Loucy (cell line): ENCODE results near the gene BABAM2.
A peak's percentile ranks its signal among the peaks of the same experiment; 100 is the strongest.

ENCODE experiments used
- H2AFZ ChIP-seq: fragments of 200-600 bp; sonication (generic); 2 replicates; pipeline ENCODE4 v1.6.0; 2016; ENCODE audit warnings: antibody characterized with exemption, mild to moderate bottlenecking, low read length, moderate library complexity
- H3F3A ChIP-seq: fragments of 200-600 bp; 2 replicates; pipeline ENCODE4 v1.6.0; 2016; ENCODE audit warnings: antibody characterized with exemption, low read depth, mild to moderate bottlenecking
- H3K27me3 ChIP-seq: fragments of 200-600 bp; sonication (generic); 2 replicates; pipeline ENCODE4 v1.6.1; 2014; ENCODE audit warnings: low read length, mild to moderate bottlenecking; ENCODE audit not compliant: insufficient read depth, poor library complexity, severe bottlenecking
- H3K36me3 ChIP-seq: fragments of 200-600 bp; sonication (generic); 2 replicates; pipeline ENCODE4 v1.6.1; 2016; ENCODE audit warnings: low read length; ENCODE audit not compliant: insufficient read depth
- H3K4me1 ChIP-seq: fragments of 200-600 bp; sonication (generic); 2 replicates; pipeline ENCODE4 v1.5.1; 2014; ENCODE audit warnings: low read length, mild to moderate bottlenecking; ENCODE audit not compliant: insufficient read depth, poor library complexity, severe bottlenecking
- H3K4me2 ChIP-seq: fragments of 200-600 bp; sonication (generic); 2 replicates; pipeline ENCODE4 v1.6.0; 2014; ENCODE audit warnings: antibody characterized with exemption, low read length, low read depth, mild to moderate bottlenecking; ENCODE audit not compliant: poor library complexity, severe bottlenecking
- H3K4me3 ChIP-seq: fragments of 200-600 bp; sonication (generic); 2 replicates; pipeline ENCODE4 v1.5.1; 2014; ENCODE audit warnings: low read length, mild to moderate bottlenecking, mixed read lengths; ENCODE audit not compliant: poor library complexity, severe bottlenecking
- H3K79me2 ChIP-seq: fragments of 200-600 bp; sonication (generic); 2 replicates; pipeline ENCODE4 v1.6.1; 2014; ENCODE audit warnings: low read length; ENCODE audit not compliant: insufficient read depth
- H3K9ac ChIP-seq: fragments of 200-600 bp; sonication (generic); 2 replicates; pipeline ENCODE4 v1.6.0; 2014; ENCODE audit warnings: mild to moderate bottlenecking, low read depth, low read length, moderate library complexity; ENCODE audit not compliant: poor library complexity, severe bottlenecking
- H3K9me2 ChIP-seq: fragments of 200-600 bp; sonication (generic); replicated peaks from 2 replicates; pipeline ENCODE4 v1.6.1; 2016; ENCODE audit warnings: low read depth, low read length, mixed read lengths
- H3K9me3 ChIP-seq: fragments of 200-600 bp; sonication (generic); 2 replicates; pipeline ENCODE4 v1.6.1; 2014; ENCODE audit warnings: mild to moderate bottlenecking, antibody characterized with exemption, low read length, low read depth; ENCODE audit not compliant: insufficient read depth
- H4K20me1 ChIP-seq: fragments of 200-600 bp; sonication (generic); 2 replicates; pipeline ENCODE4 v1.6.0; 2014; ENCODE audit warnings: antibody characterized with exemption, low read length, mild to moderate bottlenecking; ENCODE audit not compliant: insufficient read depth, poor library complexity, severe bottlenecking
- EZH2phosphoT487 ChIP-seq: fragments of 200-600 bp; IDR thresholded peaks from 2 replicates; pipeline ENCODE4 v1.6.1; 2018; ENCODE audit warnings: antibody characterized with exemption, mild to moderate bottlenecking, moderate library complexity, borderline replicate concordance
- TF ChIP-seq, protein P1 (sequence below): fragments of 200-600 bp; sonication (generic); conservative IDR thresholded peaks from 2 replicates; pipeline ENCODE4 v1.5.1; 2014; ENCODE audit warnings: mild to moderate bottlenecking, antibody characterized with exemption, low read length

BABAM2 gene

DNA sequence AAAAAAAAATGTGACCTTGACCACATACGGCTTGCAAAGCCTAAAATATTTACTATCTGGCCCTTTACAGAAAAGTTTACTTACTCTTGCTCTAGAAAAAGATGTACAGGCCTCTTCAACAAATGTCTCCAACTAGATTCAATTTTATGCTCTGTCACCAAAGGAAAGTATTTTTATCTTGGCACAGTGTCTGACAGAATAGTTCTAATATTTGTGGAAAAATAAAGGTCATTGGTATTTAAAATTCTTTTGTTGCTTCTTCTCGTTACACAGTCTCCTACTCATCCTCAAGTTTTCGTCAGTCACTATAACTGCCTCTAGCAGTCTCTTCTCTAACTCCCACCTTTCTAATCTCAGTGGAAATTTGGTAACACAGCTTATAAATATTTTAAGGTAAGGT, 1.7 kb upstream of the BABAM2 start:
- H3K79me2 ChIP-seq: peaks cover 17% of the 10 kb centered on the region
- H3F3A ChIP-seq: no peaks in the 10 kb centered on the region
- peaks cover 25% of the 10 kb centered on the region for H3K4me1 ChIP-seq
- no peaks in the 10 kb centered on the region for H4K20me1 ChIP-seq
- no peak overlapping the region for H3K9ac ChIP-seq
- peak overlapping the region; percentile 81 for H3K4me3 ChIP-seq
- H3K27me3 ChIP-seq: no peaks in the 10 kb centered on the region
- no peaks in the 10 kb centered on the region for H3K9me2 ChIP-seq
- no peak overlapping the region for H3K4me2 ChIP-seq
- no peaks in the 10 kb centered on the region for H3K9me3 ChIP-seq
- H3K36me3 ChIP-seq: no peaks in the 10 kb centered on the region
- no peak for TF ChIP-seq EZH2phosphoT487
- TF ChIP-seq, protein P1, sequence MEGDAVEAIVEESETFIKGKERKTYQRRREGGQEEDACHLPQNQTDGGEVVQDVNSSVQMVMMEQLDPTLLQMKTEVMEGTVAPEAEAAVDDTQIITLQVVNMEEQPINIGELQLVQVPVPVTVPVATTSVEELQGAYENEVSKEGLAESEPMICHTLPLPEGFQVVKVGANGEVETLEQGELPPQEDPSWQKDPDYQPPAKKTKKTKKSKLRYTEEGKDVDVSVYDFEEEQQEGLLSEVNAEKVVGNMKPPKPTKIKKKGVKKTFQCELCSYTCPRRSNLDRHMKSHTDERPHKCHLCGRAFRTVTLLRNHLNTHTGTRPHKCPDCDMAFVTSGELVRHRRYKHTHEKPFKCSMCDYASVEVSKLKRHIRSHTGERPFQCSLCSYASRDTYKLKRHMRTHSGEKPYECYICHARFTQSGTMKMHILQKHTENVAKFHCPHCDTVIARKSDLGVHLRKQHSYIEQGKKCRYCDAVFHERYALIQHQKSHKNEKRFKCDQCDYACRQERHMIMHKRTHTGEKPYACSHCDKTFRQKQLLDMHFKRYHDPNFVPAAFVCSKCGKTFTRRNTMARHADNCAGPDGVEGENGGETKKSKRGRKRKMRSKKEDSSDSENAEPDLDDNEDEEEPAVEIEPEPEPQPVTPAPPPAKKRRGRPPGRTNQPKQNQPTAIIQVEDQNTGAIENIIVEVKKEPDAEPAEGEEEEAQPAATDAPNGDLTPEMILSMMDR: no peak
- no peak overlapping the region for H2AFZ ChIP-seq

DNA sequence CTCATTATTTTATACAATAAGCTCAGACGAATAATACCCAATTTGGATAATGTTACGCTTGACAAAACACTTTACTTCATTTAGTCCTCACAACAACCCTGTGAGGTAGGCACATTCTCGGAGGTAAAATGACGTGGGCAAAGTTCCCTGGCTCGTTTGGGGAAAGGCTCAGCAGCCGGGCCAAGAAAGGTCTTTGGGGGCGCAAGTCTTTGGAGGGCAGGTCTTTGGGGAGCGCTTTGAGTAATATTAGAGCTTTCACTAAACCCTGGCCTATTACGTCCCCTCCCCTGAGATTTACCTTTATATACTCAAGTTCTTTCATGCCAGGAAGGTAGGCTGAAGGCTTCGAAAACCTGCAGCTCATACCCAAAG, 769 bp upstream of the BABAM2 start:
- TF ChIP-seq EZH2phosphoT487: no peak
- TF ChIP-seq, protein P1: no peak
- peaks cover 34% of the 10 kb centered on the region for H3K4me1 ChIP-seq

DNA sequence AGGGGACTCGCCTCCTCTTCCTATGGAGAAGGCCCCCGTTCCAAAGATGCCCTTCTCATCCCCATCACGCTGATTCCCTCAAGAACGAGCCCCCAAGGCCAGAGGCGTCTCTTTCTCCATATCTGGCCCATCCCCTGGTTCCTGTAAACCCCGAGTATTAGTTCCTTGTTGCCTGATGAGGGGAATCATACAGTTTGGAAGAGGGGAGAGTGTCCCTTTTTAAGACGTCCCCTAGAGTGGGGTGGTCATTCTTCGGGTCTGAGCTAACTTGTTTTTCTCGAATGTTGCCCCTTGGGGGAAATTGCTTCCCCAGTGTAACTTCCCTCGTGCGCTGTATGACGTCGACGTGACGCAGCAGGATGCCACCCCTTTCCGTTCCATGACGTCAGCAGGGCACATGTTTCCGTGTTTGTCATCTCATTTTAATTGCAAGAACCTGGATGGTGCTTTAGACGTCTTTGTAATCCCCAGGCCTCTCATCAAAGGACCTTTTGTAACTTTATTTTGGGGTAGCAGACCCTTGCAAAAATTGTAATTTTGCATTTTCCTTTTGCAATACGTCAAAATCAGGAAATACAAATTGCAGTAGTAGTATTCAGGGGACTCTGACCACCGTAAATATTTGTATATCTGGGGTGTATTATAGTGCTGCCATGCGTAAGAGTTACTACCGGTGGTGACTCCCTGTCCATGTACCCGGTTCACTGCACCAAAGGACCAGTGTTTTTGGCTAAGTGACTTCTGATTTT, 569 bp downstream of the BABAM2 start:
- no peaks in the 10 kb centered on the region for H3F3A ChIP-seq
- TF ChIP-seq, protein P1: no peak
- TF ChIP-seq EZH2phosphoT487: no peak
- peak overlapping the region; percentile 81 for H3K4me3 ChIP-seq
- H3K9me2 ChIP-seq: no peaks in the 10 kb centered on the region
- peaks cover 17% of the 10 kb centered on the region for H3K79me2 ChIP-seq
- no peaks in the 10 kb centered on the region for H3K9me3 ChIP-seq
- H3K27me3 ChIP-seq: no peaks in the 10 kb centered on the region
- peak overlapping the region; percentile 76 for H3K4me2 ChIP-seq
- H2AFZ ChIP-seq: peak overlapping the region; percentile 89
- H4K20me1 ChIP-seq: no peaks in the 10 kb centered on the region
- peak overlapping the region; percentile 75 for H3K9ac ChIP-seq
- H3K36me3 ChIP-seq: no peaks in the 10 kb centered on the region
- peaks cover 39% of the 10 kb centered on the region for H3K4me1 ChIP-seq

More for the DNA sequence above, 769 bp upstream of the BABAM2 start:
- Histone ChIP-seq H3K27me3 (no peaks in the 10 kb centered on the region), H3F3A (no peaks in the 10 kb centered on the region), H4K20me1 (no peaks in the 10 kb centered on the region), H3K36me3 (no peaks in the 10 kb centered on the region), H3K9me3 (no peaks in the 10 kb centered on the region), H3K4me3 (peak overlapping the region; percentile 81), H3K4me2 (peak overlapping the region; percentile 76), H2AFZ (peak overlapping the region; percentile 89), H3K79me2 (peaks cover 17% of the 10 kb centered on the region), H3K9me2 (no peaks in the 10 kb centered on the region), H3K9ac (peak overlapping the region; percentile 75)
